NCI-H345 treated with DMSO at 0.1 percent for 48 hours (cell line): ENCODE data around the gene HOXC10.

Experiments
- DNase-seq: peaks from one replicate; lab custom pipeline; 2025; ENCODE audit not compliant: unreplicated experiment; lab: John Stamatoyannopoulos, UW

HOXC10 gene

GRCh38 chr12:53990311-53991076 is 5.5 kb downstream of the HOXC10 start:
- no peak for DNase-seq

GRCh38 chr12:53991077-53991460 is 6.1 kb downstream of the HOXC10 start:
- no peak for DNase-seq

GRCh38 chr12:53992377-53992889 is 7.5 kb downstream of the HOXC10 start:
- DNase-seq: no peak

GRCh38 chr12:53993162-53994008 is 8.4 kb downstream of the HOXC10 start:
- no peak for DNase-seq

GRCh38 chr12:53994009-53994263 is 9.0 kb downstream of the HOXC10 start:
- DNase-seq: no peak

- no peak for DNase-seq
Measured at GRCh38 chr12:53994264-53995001, 9.5 kb downstream of the HOXC10 start.

GRCh38 chr12:53995002-53995377 is 10.0 kb downstream of the HOXC10 start:
- DNase-seq: no peak

- no peak for DNase-seq
Measured at GRCh38 chr12:53995378-53996239, 10.7 kb downstream of the HOXC10 start.

GRCh38 chr12:53996240-53997203 is 11.6 kb downstream of the HOXC10 start:
- no peak for DNase-seq

- no peak for DNase-seq
Measured at GRCh38 chr12:53997204-53998109, 12.5 kb downstream of the HOXC10 start.

- DNase-seq: no peak
Measured at GRCh38 chr12:53998110-53998899, 13.4 kb downstream of the HOXC10 start.

GRCh38 chr12:53998900-53999236 is 13.9 kb downstream of the HOXC10 start:
- no peak for DNase-seq

- peak; percentile 29 for DNase-seq
Measured at GRCh38 chr12:53999559-54000115, 14.7 kb downstream of the HOXC10 start.

- no peak for DNase-seq
Measured at GRCh38 chr12:54000116-54001114, 15.5 kb downstream of the HOXC10 start, which contains the start of gene HOXC9. Gene HOXC9 (plus strand): TSS chr12:54000161. CDS start chr12:54000189, 28 bp downstream.

- DNase-seq: no peak
Measured at GRCh38 chr12:54001283-54002187, 16.6 kb downstream of the HOXC10 start.
